PFSK-1 (cell line): Measurements from ENCODE around the gene ZNF827.

Experiments used
- POLR2AphosphoS5 ChIP-seq: IDR thresholded peaks from 2 replicates; pipeline ENCODE4 v1.6.1; 2012; ENCODE audit warnings: low read depth, mild to moderate bottlenecking, control low read depth, low read length, moderate library complexity
- TAF1 ChIP-seq: IDR thresholded peaks from 2 replicates; pipeline ENCODE4 v1.6.1; 2012; ENCODE audit warnings: low read length, control low read depth, borderline replicate concordance; ENCODE audit not compliant: insufficient read depth
- TF ChIP-seq, protein P1 (sequence below), 2 experiments: IDR thresholded peaks; 2 replicates each; pipeline versions ENCODE4 v1.6.1 to v1.8.0; 2011 to 2012; ENCODE audit warnings: low read depth in 2 of 2, low read length in 2 of 2, control low read depth in 1 of 2, inconsistent platforms in 1 of 2, mild to moderate bottlenecking in 1 of 2, moderate library complexity in 1 of 2; ENCODE audit not compliant: insufficient read depth in 1 of 2

- TF ChIP-seq POLR2AphosphoS5 (no peak), TAF1 (no peak)
- TF ChIP-seq, protein P1, sequence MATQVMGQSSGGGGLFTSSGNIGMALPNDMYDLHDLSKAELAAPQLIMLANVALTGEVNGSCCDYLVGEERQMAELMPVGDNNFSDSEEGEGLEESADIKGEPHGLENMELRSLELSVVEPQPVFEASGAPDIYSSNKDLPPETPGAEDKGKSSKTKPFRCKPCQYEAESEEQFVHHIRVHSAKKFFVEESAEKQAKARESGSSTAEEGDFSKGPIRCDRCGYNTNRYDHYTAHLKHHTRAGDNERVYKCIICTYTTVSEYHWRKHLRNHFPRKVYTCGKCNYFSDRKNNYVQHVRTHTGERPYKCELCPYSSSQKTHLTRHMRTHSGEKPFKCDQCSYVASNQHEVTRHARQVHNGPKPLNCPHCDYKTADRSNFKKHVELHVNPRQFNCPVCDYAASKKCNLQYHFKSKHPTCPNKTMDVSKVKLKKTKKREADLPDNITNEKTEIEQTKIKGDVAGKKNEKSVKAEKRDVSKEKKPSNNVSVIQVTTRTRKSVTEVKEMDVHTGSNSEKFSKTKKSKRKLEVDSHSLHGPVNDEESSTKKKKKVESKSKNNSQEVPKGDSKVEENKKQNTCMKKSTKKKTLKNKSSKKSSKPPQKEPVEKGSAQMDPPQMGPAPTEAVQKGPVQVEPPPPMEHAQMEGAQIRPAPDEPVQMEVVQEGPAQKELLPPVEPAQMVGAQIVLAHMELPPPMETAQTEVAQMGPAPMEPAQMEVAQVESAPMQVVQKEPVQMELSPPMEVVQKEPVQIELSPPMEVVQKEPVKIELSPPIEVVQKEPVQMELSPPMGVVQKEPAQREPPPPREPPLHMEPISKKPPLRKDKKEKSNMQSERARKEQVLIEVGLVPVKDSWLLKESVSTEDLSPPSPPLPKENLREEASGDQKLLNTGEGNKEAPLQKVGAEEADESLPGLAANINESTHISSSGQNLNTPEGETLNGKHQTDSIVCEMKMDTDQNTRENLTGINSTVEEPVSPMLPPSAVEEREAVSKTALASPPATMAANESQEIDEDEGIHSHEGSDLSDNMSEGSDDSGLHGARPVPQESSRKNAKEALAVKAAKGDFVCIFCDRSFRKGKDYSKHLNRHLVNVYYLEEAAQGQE (IDR thresholded peaks at IDR 0.05; ENCODE audit: insufficient read depth in 1 of 2, low read depth in 2 of 2, low read length in 2 of 2): no peak
Observed at GRCh38 chr4:145878501-145879435, 59.9 kb downstream of the ZNF827 start.
